Regular cardiac myocyte (primary cell): ENCODE measurements around the gene CAMLG. TPM values are rescaled to one million over a fixed set of nuclear protein-coding genes. Genes with fewer than 3 reads are reported as not detected.

Experiments used
- total RNA-seq: library from RNA; depleted of rRNA; stranded (reverse); fragments of >200 nt; gene quantifications from 2 replicates; pipeline ENCODE4 v1.2.3, GENCODE V29; 2014

Gene CAMLG
- 30.9 and 47.9 TPM in 2 replicates for total RNA-seq

DNA sequence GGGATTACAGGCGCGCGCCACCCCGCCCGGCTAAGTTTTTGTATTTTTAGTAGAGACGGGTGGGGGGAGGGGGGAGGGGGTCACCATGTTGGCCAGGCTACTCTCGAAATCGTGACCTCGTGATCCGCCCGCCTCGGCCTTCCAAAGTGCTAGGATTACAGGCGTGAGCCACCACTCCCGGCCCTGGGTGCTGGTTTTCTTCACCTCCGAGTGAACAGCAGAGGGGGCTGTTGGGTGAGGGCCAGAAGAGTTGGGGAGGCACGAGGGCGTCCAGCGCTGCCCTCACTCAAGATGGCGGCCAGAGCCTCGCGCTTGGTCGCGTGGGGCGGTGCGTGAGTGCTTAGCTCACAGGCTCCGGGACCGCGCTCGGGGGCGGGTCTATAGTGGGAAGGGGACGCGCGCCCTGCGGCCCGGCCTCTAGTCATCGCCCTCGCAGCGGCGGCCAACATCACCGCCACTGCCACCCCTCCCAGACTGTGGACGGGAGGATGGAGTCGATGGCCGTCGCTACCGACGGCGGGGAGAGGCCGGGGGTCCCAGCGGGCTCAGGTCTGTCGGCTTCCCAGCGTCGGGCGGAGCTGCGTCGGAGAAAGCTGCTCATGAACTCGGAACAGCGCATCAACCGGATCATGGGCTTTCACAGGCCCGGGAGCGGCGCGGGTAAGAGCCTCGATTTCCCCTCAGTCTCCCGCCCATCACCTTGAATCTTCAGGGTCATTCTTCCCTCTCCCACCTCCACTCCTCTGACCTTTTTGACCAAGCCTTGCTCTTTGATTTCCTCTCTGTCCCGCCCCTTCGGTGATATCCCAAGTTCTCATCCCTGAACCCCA, at the start of gene CAMLG:
CAMLG (plus strand) TSS at position 416 of the 830 bp plus-strand sequence; CDS start at position 489, 73 bp downstream.

DNA sequence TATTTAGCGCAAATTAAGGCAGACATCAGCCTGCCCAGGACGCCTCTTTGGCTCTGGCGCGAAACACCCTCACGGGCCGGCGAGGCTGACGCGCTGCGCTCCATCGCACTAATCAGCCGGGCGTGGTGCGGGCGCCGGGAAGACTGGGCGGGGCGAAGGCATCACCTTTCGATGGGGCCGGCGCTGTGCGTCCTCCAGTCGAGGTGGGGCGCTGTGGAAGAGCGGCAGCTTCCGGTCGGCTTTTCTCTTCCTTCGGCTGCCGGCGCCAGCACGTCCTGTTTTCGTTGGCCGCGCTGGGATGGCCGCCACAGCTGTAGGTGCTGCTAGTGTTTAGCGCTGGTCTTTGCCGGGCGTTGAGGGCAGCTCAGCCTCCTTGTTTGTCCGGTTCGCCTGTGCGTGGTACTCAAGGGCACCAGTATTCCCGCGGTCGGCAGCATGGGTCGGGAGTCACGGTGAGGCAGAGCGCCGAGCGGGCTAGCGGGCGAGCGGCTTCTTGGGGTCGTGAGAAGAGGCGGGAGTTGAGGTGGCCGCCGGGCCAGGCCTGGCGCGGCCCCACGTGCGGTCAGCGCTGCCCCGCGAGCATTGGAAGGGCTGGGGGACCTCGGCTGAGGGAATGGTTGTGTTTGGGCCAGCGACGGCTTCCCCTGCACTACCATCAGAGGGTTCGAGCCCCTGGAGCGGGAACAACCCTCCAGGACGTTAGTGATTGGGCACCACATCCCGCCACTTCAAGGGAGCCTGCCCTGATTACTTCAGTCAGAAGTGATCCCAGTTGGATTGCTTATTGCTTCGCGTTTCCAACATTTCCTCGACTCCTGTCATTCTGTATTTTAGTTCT, 20.4 kb downstream of the CAMLG start, which contains the start of gene DDX46:
DDX46 (plus strand) TSS at position 276 of the 838 bp plus-strand sequence; CDS start at position 436, 160 bp downstream.

Other genes with a start within 250 kb of the CAMLG start
- gene JADE2, start 212.9 kb upstream of the CAMLG start, total RNA-seq, result 22.6 and 28.8 TPM in 2 replicates
- gene SAR1B, start 105.7 kb upstream of the CAMLG start, total RNA-seq, result 43.1 and 108 TPM in 2 replicates
- 27.6 and 30.2 TPM in 2 replicates for gene SEC24A, start 89.8 kb upstream of the CAMLG start, total RNA-seq
- 18.9 and 25.3 TPM in 2 replicates for gene DDX46, start 20.2 kb downstream of the CAMLG start, total RNA-seq
- 36.6 TPM in 2 replicates for gene C5orf24, start 107.4 kb downstream of the CAMLG start, total RNA-seq
- 166 and 235 TPM in 2 replicates for gene TXNDC15, start 135.8 kb downstream of the CAMLG start, total RNA-seq
- gene PCBD2, start 166.6 kb downstream of the CAMLG start, total RNA-seq, result 2.5 and 5.9 TPM in 2 replicates
- gene CATSPER3, start 229.4 kb downstream of the CAMLG start, total RNA-seq, result 0.38 TPM in 1 of 2 replicates, not detected in the other